CD4-positive, alpha-beta T cell treated with Interleukin-17A for 4 hours (primary cell): Measurements from ENCODE around the gene TBX15.

Experiments used
- DNase-seq: peaks from one replicate; pipeline ENCODE4 v3.0.0-alpha.2; 2020; ENCODE audit warnings: mixed read lengths

TBX15 gene

GRCh38 chr1:118988186-118989005 lies at the start of gene TBX15:
Gene TBX15, minus strand, starts transcription at chr1:118988343. Its CDS starts 548 bp downstream, at chr1:118987795.
- no peak for DNase-seq

GRCh38 chr1:119034359-119034758 lies 46.2 kb upstream of the TBX15 start:
- no peak for DNase-seq

GRCh38 chr1:119032986-119033385 lies 44.8 kb upstream of the TBX15 start:
- no peak for DNase-seq

GRCh38 chr1:119027759-119028158 lies 39.6 kb upstream of the TBX15 start:
- DNase-seq, result no peak

GRCh38 chr1:119026956-119027355 lies 38.8 kb upstream of the TBX15 start:
- no peak for DNase-seq

GRCh38 chr1:119015547-119015946 lies 27.4 kb upstream of the TBX15 start:
- DNase-seq, result no peak

GRCh38 chr1:119012383-119012782 lies 24.2 kb upstream of the TBX15 start:
- DNase-seq, result no peak

- DNase-seq, result no peak
Observed at GRCh38 chr1:119011706-119012105, 23.6 kb upstream of the TBX15 start.

- DNase-seq, result no peak
Observed at GRCh38 chr1:119011116-119011515, 23.0 kb upstream of the TBX15 start.

- DNase-seq, result no peak
Observed at GRCh38 chr1:119010201-119010600, 22.1 kb upstream of the TBX15 start.

- no peak for DNase-seq
Observed at GRCh38 chr1:119009312-119009655, 21.1 kb upstream of the TBX15 start.

- DNase-seq, result no peak
Observed at GRCh38 chr1:119008483-119009311, 20.6 kb upstream of the TBX15 start.

- DNase-seq, result no peak
Observed at GRCh38 chr1:119007670-119008482, 19.7 kb upstream of the TBX15 start.

- no peak for DNase-seq
Observed at GRCh38 chr1:119007339-119007669, 19.2 kb upstream of the TBX15 start.

- no peak for DNase-seq
Observed at GRCh38 chr1:119006406-119007279, 18.5 kb upstream of the TBX15 start.

- DNase-seq, result no peak
Observed at GRCh38 chr1:119005724-119006405, 17.7 kb upstream of the TBX15 start.

GRCh38 chr1:119004781-119005180 lies 16.6 kb upstream of the TBX15 start:
- DNase-seq, result no peak

- DNase-seq, result no peak
Observed at GRCh38 chr1:119004129-119004527, 16.0 kb upstream of the TBX15 start.

- DNase-seq, result no peak
Observed at GRCh38 chr1:119003413-119004128, 15.4 kb upstream of the TBX15 start.

- DNase-seq, result no peak
Observed at GRCh38 chr1:119002028-119002686, 14.0 kb upstream of the TBX15 start.
